HG02759 (cell line): ENCODE measurements around the gene SSBP3.

ENCODE experiments used
- ATAC-seq: cut with Tn5 transposase; IDR thresholded peaks from one replicate; pipeline ENCODE4 v1.9.1; 2021; ENCODE audit warnings: mild to moderate bottlenecking, moderate library complexity; ENCODE audit not compliant: unreplicated experiment

The SSBP3 gene

GRCh38 chr1:54199151-54199764 is 206.9 kb downstream of the SSBP3 start:
- peak; percentile 4 for ATAC-seq

- no peak for ATAC-seq
These were observed 212.7 kb downstream of the SSBP3 start for GRCh38 chr1:54193453-54193852.

GRCh38 chr1:54191525-54191924 is 214.7 kb downstream of the SSBP3 start:
- no peak for ATAC-seq

GRCh38 chr1:54190526-54190925 is 215.7 kb downstream of the SSBP3 start:
- no peak for ATAC-seq

- no peak for ATAC-seq
These were observed 217.9 kb downstream of the SSBP3 start for GRCh38 chr1:54188291-54188690.

GRCh38 chr1:54186056-54186455 is 220.1 kb downstream of the SSBP3 start:
- no peak for ATAC-seq

GRCh38 chr1:54180701-54181360 is 225.4 kb downstream of the SSBP3 start:
- ATAC-seq, result no peak

GRCh38 chr1:54178296-54179070 is 227.7 kb downstream of the SSBP3 start:
- ATAC-seq, result no peak

GRCh38 chr1:54177726-54178125 is 228.5 kb downstream of the SSBP3 start:
- no peak for ATAC-seq

- no peak for ATAC-seq
These were observed 229.4 kb downstream of the SSBP3 start for GRCh38 chr1:54176621-54177327.
